Measurements from ENCODE around the gene KIF4A.

Gene KIF4A

DNA sequence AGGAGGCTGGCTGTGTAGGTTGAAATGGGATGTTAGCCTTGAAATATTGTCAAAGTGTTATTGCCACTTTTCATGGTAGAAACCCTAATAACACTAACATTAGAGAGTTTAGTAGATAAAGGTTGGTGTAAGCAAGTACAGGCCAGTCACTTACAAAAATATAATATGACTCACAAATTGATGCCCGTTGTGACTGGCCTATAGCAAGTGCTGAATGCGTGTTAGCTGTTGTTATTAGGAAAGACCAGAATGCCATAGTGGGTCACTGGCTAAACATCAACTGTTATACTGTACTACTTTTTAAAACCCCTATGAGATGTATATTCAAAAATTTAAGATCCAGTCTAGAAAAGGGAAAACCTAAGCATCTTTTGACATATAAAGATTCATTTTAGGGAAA, 112.8 kb downstream of the KIF4A start:
- DNase-seq (ENCODE audit: low read depth), result no peak

DNA sequence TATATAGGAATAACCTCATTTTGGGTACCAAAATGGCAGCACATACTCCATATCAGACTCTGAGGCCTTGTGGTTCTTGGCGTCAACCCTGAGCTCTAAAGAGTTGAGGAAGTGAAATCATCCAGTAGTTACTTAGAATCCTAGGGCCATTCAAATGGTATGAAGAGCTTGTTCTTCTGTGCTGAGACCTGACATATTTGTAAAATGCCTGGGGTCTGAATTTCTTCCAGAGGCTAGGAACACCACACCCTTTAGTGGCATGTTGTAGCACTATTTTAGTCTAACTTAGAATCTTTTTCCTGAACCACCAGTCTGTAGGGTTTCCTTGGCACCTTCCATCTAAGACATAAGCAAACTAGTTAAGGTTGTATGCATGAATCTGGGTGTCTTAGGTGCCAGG, 115.1 kb downstream of the KIF4A start:
- no peak for DNase-seq (ENCODE audit: low read depth)

DNA sequence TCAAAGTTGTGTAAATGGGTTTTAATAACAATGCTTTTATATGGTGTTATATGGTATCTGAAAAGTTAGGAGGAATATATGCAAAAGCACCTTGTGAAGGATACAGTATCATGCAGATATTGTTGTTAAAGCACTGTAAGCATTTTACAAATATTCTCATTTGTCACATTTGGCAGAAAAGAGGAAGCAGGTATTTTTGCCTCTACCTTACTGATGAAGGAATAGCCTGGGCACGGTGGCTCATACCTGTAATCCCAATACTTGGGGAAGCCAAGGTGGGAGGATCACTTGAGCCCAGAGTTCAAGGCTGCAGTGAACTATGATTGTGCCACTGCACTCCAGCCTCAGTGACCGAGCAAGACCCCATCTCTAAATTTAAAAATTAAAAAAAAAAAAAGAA, 121.0 kb downstream of the KIF4A start:
- DNase-seq (ENCODE audit: low read depth), result no peak

DNA sequence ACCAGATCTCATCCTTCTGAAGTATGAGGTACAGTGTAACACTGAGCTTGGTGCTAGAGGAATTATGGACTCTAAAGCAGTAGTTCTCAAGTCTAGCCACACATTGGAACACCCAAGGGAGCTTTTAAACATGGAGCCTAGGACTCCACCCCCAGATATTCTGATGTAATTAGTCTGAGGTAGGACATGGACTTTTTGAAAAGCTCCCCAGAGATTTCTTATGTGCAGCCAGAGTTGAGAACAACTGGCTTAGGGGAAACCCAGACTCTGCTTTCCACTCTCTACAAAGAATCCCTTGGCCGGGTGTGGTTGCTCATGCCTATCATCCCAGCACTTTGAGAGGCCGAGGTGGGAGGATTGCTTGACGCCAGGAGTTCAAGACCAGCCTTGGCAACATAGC, 121.6 kb downstream of the KIF4A start:
- no peak for DNase-seq (ENCODE audit: low read depth)

DNA sequence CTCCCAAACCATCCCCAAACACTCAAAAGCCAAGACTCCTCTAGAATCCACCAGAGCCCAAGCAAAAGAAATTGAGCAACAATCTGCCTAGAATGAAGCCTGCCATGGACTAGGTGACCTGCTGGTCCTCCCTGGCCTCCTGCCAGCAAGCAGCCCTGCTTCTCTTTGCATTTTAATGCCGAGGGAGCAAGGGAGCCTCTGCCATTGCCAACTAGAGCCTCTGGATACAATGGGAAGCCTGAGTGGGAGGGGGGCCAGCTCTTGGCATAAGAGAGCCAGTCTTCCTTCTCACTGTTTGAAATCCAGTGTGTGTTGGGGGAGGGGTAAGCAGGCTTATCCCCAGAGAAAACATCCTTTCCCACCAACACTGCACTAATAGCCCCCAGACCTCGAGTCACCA, 131.7 kb downstream of the KIF4A start:
- no peak for DNase-seq (ENCODE audit: low read depth)

DNA sequence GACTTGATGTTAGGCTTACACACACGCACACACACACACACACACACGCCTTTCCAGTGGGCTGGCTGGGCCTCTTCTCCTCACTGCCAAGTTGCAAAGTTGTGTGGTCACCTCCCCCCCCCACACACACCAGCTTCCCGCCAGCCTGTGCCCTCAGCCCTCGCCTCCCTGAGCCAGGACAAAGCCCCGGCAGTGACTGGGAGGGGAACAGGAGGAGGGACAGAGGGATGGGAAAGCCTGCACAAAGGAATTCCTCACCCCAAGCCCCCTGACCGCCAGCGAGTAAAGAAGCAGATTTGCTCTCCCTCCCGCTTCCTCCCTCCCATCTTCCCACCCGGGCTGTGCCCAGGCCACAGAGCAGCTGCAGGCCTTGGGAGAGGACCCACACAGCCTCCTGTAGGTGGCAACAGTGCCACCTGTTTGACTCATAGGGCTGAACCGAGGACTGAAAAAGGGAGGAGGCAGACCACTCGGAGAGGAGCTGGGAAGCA, 133.0 kb downstream of the KIF4A start, which contains the start of gene GDPD2:
Gene GDPD2 (plus strand): TSS at position 464 of the 491 bp plus-strand sequence. CDS start 1,671 bp downstream, outside the sequence.
- DNase-seq (ENCODE audit: low read depth), result no peak

DNA sequence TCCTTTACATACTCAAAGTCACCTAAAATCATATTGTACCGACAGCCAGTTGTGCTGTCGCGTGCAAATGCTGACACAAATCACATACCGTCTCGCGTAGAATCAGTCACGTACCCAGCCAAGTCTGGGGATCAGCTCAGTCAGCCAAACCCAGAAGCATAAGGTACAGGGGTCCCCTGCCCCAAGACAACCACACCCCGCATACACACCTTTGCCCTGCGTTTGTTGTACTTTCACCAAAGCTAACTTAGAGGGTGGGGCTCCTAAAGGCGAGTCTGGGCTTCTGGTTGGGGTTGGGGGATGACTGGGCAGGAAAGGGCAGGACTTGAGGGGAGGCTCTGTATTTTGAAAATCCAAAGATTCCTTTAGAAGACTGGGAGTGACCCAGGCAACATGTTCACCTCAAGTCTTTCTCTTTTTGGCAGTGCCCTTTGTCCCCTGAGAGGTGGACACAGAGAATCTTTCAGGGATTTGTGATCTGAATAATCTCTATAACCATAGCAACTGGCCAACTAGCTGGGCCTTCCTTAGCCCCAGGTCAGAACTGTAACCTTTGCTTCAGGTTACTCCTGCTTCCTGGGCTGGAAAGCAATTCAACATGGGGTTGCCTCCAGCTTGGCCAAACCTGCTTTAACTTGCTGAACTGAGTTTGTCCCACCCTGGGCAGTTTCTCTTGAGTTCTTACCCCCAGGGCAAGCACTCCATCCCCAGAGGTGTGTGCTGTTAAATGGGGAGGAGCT, 134.2 kb downstream of the KIF4A start:
- DNase-seq (ENCODE audit: low read depth), result no peak

DNA sequence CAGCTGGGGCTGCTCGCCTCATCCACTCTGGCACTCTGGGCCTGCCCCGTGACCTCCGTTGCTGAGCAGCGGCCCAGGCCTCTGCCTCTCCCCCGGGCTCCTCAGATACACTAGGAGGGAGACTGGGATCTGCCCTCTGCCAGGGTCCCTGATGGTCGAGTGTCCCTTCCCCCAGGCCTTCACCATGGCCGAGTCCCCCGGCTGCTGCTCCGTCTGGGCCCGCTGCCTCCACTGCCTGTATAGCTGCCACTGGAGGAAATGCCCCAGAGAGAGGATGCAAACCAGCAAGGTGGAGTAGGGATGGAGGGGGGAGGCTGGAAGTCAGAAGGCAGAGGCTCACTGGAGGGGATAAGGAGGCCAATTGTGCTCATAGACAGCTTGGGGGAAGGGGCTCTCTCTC, 134.9 kb downstream of the KIF4A start:
- DNase-seq (ENCODE audit: low read depth), result no peak

DNA sequence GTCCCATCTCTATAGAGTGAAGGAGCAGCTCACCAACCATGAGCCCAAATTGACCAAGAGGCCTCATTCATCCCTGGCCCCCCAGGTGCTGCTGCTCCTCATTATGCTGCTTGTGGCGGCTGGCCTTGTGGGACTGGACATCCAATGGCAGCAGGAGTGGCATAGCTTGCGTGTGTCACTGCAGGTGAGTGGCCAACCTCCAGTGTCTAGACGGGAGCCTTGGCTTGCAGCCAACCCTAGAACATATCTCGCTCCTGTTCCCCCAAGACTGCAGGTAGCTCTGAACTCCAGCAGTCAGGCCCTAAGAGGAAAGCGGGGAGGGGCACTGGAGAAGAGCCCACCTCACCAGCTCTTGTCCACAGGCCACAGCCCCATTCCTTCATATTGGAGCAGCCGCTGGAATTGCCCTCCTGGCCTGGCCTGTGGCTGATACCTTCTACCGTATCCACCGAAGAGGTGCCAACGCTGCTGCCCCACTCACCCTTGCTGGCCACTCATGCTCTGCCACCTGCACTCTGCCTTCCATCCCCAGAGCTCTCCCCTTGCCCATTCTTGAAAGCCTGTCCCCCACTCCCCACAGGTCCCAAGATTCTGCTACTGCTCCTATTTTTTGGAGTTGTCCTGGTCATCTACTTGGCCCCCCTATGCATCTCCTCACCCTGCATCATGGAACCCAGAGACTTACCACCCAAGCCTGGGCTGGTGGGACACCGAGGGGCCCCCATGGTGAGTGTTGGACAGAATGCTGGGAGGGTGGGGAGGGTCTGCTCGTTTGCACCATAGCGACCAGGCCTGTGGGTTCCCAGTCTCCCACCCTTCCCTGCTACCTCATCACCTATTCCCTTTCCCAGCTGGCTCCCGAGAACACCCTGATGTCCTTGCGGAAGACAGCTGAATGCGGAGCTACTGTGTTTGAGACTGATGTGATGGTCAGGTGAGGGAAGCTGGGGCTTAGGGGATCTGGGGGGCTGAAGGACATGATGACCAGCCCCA, 136.7 kb downstream of the KIF4A start:
- DNase-seq (ENCODE audit: low read depth), result no peak

DNA sequence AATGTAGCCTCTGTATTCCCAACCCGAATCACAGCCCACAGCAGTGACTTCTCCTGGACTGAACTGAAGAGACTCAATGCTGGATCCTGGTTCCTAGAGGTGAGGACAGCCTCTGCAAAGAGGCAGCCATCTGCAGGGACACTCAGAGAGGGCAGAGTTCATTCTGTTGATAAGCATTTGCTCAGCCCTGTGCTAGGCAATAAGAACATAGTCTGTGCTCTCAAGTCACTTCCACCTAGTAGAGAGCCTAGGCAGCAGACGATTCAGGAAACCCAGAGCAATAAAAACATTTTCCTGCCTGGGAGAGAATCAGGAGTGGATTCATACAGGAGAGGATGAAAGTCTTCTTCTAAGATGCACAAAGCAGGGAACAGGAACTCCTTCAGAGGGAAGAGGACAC, 137.5 kb downstream of the KIF4A start:
- no peak for DNase-seq (ENCODE audit: low read depth)

DNA sequence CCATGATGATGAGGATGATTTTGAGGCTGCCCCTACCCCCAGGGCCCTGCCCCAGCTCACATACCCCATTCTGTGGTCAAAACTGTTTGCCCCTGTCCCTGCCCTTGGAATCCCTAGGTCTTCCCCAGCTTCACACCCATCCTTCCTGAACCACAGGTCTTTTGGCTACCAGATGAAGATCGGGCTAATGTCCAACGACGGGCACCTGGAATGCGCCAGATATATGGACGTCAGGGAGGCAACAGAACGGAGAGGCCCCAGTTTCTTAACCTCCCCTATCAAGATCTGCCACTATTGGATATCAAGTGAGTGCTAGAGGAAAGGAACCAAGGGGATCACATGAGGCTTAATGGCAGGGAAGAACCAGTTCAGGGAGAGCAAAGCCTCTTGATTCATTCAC, 139.9 kb downstream of the KIF4A start:
- DNase-seq (ENCODE audit: low read depth), result no peak

DNA sequence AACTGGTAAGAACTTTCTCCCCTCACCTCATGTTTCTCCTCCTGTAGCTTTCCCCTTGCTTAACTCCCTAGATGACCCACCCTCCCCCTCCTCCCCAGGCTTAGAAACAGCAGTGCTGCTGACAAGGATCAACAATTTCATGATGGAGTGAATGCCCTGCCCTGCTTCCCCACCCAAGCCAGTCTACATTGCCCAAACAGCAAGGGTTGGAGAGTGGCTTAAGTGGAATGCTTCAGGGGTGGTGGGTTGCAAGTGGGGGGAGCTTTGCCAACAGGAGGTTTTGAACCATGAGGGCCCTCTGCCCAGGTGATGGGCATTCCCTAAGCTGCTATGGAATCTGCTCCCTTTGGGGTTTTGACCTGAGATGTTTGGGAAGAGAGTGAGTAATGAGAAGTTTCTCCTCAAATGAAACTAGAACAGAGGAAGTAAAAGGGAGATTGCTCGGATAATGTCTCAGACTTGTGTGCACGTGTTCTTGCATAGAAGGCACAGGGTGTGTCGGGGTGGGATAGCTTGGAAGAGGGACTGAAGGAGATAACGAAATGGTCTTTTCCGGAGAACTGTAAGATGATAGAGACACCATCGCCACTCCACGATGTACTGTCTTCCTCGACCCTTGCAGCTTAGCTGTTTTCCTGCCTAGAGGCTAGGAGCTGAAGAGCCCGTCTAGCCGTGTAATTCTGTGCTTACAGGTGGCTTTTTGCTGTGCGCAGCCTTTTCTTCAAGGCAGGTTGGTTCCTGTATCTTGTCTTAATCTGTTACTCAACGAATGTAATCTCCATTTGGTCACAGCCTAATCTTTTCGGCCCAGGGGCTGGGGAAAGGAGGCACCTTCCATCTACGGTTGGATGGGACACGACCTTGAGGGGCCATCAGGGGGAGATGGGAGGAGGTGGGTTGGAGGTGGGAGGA, 143.3 kb downstream of the KIF4A start:
- no peak for DNase-seq (ENCODE audit: low read depth)

DNA sequence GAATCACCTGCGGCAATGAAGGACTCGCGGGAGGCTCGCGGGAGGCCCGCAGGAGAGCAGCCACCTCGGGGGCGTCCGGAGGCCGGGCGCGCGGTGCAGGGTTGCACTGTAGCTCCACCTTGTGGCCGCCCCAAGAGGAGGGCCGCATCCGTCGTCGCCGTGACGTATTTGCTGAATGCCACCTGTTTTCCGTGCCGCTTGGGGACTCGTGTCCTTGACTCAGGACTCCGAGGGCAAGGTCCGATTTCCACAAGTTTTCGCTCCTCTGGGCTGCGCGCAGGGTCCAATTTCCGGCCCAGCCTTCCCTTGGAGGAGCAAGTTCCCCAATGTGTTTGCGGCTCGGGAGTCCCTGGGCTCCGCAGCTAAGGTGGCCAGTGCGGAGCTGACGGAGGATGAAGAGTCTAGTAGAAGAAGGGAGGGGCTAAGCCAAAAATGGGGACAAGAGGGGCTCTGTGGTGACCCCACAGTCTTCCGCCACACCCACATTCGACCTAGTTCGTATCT, 144.0 kb downstream of the KIF4A start:
- no peak for DNase-seq (ENCODE audit: low read depth)

DNA sequence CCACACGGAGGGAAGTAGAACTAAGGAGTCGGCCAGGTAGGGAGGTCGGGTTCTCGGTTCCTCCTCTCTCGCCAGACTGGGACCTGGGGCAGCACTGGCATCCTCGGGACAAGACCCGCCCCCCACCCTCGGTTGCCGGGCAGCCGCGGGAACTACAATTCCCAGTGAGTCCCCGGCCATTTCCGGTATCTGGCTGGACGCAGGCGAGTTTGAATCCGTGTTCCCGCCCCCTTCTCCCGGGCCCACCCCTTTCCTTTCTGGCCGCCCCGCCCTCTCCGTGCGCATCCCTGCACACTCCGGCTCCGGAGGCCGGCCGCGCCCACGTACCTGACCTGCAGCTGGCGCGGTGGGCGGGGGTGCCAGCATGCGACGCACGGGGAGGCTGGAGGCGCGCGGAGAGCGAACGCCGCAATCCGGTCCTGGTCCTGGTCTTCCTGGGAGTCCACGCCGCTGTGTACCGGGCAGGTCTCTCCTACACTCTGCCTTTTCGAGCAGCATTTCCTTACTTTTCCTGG, 144.5 kb downstream of the KIF4A start:
- no peak for DNase-seq (ENCODE audit: low read depth)

DNA sequence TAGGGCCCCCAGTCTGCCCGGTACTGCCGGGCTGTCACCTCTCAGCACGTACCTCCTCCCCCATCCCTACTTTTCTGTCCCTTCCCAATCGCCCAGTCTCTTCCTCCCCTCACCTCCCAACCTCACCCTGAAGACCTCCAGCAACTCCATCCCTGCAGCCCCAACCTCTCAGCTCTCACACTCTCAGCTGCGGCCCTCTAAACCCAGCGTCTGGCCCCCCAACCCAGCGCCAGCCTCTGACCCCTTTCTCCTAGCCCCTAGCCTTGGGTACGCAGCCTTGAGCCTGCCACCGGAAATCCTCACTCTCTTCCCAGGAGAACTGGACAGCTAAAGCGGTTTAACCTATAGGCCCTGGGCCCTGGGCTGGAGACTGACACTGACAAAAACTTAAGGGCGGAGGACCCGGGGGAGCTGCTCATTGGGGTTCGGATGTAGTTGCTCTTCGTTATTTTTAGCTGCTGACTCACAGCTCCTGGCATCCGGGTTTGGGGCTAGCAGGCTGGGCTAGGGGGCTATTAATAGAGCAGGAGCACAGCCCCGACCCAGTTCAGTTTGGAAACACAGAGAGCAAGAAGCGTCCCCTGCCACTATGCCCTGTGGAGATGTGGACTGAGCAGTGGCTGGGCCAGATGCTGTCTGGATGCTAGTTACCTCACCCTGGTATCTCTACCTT, 145.1 kb downstream of the KIF4A start:
- DNase-seq (ENCODE audit: low read depth), result no peak

DNA sequence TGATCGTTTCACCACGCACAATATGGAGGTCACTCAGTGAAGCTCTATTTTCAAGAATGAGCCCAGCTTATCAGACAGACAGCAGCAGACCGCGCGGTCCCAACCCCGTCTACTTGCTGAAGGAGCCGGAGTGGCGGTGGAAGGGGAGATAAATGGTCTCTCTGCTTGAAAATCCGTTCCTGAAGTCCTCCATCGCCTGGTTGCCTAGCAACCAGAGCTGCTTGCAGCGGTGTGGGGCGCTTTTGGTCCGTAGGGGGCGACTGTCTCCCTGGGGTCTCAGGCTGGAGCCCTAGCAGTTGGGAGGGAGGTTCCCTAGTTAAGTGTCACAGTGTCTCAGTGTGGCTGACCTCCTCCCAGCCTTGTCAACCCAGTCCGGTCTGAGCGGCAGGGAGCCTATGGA, 146.4 kb downstream of the KIF4A start:
- DNase-seq (ENCODE audit: low read depth), result no peak

DNA sequence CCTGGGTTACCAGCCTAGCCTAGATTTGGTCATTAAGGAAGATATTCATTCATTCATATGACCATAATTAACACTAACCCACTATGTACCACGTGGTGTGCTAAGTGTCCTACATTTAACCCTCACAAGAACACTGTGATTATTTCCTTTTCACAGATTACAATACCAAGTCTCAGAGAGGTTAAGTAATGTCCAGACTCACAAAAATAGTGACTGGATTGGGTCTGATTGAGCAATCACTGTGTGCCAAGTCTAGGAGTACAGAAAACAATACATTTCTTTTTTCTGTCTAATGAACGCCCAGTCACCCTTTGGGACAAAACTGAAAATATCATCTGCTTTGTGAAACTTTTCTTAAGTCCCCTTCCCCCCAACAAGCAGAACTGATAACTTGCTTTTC, 147.1 kb downstream of the KIF4A start:
- no peak for DNase-seq (ENCODE audit: low read depth)

DNA sequence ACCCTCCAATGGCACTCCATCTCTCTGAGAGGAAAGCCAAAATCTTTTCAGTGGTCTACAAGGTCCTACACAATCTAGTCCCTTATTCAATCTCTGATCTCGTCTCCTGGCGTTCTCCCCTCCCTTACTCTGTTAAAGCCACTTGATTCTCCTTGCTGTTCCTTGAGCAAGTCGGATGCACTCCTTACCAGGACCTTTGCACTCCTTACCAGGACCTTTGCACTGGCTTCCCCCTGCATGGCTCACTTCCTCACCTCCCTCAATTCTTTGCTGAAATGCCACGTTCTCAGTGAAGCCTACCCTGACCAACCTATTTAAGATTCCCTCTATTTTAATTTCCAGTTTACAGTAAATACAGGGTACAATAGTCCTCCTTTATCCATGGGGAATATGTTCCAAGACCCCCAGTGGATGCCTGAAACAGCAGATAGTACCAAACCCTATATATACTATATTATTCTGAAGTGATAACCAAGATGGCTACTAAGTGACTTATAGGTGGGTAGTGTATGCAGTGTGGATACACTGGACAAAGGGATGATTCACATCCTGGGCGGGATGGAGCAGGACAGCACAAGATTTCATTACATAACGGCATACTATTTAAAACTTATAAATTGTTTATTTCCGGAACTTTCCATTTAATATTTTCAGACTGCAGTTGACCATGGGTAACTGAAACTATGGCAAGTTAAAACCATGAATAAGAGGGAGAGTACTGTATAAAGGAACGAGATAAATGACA, 148.2 kb downstream of the KIF4A start:
- DNase-seq (ENCODE audit: low read depth), result no peak

DNA sequence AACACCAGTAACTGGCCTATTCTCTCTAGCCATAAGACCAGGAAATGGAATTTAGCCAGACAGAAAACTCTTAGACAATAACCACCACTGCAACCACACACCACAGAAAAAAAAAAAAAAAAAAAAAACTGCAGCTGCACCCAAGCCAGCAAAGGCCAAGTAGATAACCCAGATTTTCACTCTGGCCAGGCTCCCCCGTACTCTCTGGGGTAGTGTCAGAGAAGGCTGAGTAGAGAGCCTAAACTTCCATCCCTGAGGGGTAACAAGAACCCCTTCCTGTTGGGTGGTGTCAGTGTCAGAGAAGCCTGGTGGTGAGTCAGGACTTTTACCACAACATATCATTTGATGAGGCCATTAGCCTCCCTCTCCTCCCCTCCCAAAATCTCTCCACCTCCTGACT, 149.1 kb downstream of the KIF4A start:
- DNase-seq (ENCODE audit: low read depth), result no peak

DNA sequence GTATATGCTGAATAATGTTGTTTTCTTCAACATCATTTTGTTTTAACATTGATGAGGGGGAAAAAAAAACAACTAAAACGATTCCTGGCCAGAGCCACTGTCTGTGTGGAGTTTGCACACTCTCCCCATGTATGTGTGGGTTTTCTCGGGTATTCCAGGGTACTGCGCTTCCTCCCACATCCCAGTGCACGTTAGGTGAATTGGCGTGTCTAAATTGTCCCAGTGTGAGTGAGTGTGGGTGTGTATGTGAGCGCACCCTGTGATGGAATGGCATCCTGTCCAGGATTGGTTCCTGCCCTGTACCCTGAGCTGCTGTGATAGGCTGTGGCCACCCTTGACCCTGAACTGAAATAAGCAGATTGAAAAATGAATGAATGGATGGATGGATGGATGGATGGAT, 152.3 kb downstream of the KIF4A start:
- DNase-seq (ENCODE audit: low read depth), result no peak
